NCI-H345 treated with DMSO at 0.1 percent for 48 hours (cell line): ENCODE data around the gene DLX2.
A peak's percentile ranks its signal among the peaks of the same experiment; 100 is the strongest.

Source experiments
- DNase-seq: peaks from one replicate; lab custom pipeline; 2025; ENCODE audit not compliant: unreplicated experiment; lab: John Stamatoyannopoulos, UW

The DLX2 gene

DNA sequence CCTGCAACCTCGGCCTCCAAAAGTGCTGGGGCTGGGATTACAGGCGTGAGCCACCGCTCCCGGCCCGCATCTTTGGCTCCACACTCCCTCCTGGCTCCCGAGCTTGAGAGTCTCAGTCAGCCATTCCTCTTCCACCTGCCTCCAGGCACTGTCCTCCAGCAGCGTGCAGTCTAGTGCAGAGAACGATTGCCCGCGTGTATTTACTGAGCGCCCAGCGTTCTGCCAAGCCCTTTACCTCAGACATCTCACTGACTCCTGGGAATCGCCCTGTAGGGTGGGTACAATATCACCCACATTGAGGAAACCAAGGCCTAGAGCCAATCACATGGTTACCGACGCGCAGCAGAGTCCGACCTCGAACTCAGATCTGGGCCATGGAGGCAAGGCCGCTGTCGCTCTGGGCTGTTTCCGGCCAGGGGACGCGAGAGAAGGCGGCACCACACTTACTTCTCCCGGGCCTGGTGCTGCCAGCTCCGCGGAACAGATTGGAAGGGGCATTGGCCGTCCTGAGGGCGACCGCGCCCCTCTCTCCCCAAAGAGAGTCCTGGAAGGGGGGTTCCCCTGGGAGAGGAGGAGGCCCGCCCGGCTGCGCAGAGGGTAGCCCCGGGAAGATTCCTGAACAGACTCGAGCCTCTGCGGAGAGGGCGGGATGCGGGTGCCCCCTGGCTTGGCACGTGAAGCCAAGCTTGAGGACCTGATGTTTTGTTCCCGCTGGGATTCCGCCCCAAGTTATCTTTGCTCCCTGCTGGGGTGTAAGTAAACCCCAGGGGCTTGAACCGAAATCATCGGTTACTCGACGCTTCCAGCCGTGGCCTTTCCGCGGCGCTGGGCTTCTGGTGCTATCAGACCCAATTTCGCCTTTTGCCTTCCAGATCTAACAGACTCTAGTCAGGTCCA, 5.2 kb upstream of the DLX2 start:
- no peak for DNase-seq

DNA sequence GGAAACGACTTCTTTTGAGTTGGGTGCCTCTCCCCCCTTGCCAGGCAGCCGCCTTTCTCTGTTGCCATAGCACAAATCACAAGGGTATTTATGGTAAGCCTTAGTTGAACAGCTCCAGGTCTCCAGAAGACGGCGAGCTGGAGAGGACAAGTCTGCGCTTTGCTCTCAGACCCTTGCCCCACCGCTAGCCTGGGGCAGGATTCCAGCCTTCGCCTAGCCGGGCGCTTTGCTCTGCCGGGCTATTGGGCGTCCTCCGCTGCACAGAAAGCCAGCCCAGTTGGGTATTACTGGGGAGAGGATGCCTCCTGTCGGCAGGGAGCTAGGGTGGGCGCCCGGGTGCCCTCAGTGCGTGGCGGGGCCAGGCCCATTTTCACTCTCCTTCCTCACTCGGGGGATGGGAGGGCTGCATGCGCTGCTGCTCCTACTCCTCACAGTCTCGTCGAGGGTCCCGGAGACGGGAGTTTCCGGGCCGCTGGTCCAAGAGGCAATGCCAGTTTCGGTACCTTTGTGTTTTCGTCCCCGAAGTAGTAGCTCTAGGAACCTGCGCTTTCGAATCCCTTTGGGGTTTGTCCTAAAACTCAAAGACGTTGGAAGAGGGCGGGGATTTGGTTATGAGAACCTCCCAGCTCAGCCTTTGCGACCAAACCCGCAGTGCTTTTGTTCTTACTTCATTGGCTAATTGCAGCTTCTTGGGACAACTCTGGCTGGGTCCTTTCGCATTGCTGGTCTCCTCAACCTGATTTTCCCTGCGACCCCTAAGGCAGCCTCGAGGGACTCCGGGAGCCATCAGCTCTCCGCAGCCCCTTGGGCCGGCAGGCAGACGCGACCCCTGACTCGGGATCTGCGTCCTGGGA, 3.6 kb upstream of the DLX2 start:
- DNase-seq = no peak

DNA sequence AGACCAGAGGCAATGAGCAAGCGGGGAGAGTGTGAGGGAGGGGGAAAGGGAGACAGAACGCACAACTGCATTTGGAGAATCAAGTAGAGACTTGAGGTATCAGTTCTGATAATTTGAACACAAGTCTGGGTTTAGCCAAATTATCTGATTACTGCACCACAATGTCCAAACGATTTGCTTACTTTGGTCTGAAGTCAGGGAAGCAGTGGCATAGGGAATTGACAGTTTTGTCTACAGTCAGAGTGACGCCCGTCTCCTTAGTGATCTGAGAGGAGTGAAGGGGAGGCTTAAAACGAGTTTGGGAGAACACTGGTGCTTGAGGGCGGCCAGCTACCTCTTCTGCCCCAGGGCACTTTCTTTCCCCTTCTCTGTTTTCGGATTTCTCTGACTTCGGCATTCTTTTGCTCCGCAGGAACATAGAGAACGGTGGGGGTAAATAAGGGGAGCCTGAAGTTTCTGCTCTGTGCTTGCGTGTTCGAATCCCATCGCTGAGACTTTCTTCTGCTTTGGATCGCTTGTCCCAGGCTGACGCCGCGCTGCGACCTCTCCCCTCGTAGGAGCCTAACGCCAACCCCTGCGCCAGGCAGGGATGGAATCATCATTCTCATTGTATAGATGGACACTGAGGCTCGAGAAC, 2.9 kb upstream of the DLX2 start:
- DNase-seq = no peak

DNA sequence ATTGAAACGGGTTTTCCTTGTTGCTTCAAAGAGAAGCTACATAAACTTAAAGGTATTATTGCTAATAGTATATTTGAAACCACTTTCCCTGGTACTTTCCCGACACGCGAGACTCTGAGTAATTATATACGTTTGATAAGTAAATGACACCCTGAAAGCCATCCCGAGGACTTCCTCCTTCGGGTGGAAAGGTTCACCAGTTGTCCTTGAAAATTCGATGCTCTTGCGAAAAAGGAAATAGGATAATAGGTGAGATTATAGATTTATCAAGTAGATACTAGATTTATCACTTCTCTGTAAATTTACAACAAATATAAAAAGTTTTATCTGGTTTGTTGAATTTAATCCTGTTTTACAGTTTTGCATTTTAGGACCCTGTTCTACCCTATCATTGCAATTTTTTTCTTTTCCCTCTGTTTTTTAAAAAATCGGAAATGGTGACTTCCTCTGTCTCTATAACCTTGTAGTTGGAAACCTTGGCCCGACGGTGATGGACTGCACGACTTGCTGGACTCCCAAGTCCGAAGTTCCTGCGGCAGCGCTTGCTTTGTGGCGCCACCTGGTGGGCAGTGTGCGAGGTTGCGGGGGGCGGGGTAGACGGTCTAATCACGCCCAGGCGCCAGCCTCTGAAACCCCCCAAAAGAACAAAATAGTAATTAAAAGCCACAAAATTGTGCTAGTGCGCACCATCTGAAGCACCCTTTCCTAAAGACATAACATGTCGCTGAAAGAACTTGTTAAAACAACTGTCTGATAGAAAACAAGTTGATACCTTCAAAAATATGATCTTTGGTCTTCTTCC, 972 bp upstream of the DLX2 start:
- DNase-seq = peak; percentile 48

DNA sequence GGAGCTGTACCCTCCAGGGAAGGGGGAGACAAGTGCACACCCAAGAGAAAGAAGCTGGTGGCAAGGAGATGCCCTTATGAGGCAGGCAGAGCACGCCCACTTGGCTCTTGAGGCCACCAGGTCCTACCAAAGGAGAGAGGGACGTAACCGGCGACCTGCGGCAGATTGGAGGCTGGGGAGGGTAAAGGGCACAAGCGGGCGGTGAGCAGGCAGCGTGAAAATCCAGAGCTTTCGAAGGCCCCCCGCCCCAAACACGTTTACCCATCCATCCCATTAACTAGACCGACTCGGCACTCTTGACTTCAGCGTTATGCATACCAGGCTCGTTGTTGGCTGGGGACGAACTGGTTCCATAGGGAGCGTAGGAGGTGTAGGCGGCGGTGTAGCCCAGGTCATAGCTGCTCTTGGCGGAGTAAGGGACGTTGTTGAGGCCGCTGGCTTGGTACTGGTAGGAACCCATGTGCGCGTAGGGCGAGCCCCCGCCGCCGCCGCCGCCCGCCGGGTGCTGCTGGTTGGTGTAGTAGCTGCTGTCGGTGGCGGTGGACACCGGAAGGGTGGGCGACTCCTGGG, 794 bp downstream of the DLX2 start:
- DNase-seq = peak; percentile 24

DNA sequence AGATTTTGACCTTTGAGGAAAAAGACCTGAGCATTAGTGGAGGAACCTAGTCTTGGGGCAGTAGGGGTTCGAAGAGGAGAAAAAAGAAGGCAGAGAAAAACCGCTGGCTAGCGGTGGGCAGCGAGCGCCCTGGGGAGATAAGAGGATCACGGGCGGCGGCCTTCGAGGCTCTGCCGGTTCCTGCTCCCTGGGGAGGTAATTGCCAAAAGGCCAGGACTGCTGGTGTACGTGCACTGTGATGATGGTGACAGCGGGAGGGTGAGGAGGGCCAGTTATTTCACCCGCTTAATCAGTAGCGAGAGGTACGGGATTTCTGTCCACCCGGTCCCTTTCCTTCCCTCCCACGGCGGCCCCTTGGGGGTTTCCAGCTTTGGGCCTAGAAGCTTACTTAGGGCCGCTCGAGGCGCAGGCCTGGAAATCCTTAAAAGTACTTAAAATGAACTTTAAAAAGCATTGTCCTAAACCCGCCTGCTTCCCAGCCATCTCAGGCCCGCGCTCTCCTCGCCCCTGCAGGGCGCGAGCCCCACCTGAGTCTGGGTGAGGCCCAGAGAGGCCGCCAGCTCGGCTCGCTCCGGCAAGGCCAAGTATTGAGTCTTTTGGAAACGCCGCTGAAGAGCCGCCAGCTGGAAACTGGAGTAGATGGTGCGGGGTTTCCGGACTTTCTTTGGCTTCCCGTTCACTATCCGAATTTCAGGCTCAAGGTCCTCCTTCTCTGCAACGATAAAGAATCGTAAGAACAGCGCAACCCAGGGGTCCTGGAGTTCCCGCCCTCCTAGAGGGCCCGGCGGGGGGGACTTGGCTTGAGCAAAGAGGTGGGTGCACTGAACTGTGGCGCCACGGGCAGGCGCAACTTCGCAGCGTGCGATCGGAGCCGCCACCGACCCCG, 1.5 kb downstream of the DLX2 start:
- no peak for DNase-seq

DNA sequence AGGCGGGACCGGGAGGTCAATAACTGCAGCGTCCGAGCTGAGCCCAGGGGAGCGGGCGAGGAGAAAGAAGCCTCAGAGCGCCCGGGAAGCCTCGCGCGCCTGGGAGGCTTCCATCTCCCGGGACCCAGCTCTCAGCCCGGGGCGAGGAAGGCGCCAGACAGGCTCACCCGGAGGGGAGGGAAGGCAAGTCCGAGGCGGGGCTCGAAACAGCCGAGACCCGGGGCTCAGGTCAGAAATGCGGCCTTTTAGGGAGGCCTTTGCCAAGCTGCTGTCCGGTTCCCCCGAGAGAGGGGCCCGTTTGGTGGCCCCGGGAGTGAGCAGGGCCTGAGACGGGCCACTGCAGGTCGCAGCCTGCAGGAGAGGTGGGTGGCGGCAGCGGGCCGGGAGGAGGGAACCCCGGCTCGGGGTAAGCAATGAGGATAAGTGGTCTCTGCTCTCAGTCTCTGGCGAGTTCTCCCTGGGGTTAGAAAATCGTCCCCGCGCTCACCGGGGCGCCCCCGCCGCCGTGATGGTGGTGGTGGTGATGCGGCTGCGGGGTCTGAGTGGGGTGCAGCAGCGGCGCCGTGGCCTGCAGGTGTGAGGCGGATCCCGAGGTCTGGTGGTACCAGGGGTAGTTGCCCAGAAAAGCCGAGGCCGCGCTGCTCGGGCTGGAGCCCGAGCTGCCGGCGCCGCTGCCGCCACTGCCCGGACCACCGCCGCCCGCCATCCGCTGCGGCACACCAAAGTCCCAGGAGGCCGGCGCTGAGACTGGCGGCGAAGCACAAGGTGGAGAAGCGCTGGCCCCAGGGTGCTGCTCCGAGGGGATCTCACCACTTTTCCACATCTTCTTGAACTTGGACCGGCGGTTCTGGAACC, 2.4 kb downstream of the DLX2 start:
- DNase-seq = no peak

DNA sequence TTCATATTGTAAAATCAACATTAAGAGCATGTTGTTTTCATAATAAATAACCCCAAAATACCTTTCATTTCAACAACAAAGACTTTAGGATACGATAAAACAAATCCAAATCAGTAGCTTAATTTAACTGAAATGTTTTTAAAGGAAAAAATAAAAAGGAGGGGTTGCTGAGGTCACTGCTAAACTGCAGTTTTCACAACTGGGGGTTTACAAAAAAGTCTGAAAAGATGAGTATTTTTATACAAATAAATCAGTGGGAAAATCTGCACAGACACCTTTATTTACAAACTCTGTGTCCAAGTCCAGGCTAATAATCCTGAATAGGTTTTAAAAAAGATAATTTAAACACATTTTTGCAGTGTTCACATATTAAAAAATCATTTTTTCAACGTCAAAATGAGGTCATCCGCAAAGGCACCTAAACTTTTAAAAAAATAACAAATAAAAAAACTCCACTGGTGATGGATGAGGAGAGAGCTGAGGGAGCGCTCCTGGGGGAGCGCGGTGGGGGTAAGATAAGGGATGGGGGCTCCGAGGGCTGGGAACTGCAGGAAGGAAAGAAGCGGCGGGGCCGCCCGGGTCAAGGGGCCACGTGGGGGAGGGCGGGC, 3.1 kb downstream of the DLX2 start:
- no peak for DNase-seq

DNA sequence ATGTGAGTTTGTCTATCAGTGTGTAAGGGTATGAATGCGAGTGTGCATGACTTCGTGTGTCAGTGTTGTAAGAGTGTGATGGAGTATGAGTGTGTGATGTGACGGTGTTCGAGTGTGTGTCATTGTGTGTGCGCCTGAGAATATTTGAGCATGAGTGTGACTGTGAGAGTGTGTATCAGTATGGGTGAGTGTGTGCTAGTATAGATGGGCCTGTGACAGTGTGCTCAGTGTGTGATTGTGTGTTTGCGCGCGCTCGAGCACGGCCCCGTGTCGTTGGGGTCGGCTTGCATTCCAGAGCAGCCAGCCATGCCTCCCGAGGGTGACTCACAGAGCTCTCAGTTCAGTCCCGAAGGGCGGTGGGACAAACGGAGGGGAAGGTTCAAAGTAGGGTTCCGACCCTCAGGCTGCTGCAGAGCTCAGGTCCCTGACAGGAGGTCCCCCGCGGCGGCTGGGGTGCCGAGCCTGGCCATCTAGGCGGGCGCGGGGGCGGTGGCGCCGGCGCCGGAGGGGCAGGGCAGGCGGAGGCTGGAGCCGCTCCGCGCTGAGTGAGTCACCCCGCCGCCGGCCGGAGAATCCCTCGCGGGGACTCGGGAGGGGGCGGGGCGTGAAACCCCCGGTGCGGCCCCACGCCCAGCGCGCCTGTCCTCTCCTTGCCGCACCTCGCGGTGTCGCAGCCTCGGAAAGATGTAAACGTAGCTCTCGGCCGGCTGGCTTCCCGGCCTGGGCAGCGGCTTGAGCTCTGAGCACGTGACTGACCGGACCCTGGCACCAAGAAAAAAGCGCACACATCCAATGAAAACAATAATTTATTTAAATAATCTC, 3.8 kb downstream of the DLX2 start:
- DNase-seq = no peak

DNA sequence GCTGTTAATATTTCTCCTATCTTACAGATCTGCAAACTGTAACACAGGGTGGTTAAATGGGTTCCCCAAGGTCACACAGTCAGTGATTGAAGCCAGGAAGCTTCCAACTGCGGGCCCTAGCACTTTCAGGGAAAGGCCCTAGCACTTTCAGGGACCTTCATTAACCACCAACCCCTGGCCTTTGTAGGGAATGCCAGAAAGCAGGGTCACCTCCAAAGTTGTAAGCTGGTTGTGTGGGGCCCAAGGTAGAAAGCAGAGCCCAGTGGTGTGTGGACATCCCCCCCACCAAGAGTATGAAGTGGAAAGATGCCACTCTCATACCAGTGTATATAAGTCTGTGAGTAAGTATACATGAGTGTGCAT, 4.4 kb downstream of the DLX2 start:
- DNase-seq = no peak

DNA sequence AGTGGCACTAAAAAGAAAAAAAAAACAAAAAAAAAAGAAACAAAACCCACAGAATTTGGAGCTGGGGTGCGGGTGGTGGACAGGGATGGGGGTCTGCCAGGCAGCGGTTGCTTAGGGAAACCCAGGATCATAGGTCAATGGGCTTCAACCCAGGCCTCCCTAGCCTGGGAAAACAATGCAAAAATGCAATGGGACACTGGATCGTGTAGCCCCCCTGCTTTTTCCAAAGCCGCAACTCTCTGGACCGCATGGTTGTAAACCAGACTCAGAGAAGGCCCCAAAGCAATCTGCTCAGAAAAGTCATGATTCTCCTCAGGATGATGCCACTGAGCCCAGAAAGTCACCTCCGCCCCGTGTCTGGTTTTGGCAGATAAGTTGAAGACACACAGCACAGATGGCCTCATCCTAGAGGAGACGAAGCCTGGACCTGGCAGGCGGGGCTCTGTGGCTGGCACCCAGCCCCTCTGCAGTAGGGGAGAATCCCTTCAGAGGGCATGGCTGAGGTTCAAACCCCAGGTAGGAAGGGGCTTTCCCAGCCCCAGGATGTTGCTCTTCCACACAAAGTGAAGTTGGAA, 5.1 kb downstream of the DLX2 start:
- no peak for DNase-seq

DNA sequence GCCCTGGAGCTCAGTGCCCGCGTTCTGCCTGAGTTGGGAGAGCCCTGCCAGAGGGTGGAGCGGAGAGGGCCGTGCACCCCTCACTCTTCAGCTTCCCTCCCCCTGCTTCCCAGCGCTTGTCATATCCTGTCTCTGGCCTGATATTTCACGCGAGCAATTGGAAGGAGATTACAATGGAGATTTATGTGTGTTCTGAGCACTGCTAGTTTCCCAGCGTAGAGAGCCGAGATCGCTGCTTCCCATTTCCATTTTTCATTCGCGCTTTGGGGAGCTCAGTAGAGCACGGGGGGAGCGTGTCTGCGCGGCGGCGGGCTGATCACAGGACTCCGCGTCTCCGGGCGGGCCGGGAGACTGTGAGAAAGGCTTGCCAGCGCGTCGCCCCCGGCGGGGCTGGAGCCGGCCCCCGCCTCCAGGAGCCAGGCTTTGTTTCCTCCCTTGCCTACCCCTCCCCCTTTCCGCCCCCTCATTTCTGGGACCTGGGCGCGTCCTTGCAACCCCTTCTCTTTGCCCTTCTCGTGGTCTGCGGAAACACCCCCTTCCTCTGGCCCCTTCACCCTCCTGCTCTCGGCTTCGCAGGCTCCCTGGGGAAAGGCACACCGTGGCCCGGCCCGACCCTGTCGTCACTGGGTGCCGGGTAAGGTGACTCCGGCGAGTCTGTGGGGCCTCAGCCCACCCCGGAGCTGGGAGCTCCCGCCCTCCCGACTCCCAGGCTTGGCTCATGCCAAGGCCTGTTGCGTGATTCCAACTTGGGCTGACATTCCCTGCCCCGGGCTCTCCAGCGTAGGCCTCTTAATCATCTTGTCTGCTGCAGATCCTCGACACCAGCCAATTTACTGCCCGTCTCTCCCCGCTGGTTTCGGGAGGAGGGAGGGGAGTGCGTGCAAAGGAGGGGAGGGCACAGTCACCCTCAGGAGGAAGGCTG, 5.8 kb downstream of the DLX2 start:
- peak; percentile 45 for DNase-seq

DNA sequence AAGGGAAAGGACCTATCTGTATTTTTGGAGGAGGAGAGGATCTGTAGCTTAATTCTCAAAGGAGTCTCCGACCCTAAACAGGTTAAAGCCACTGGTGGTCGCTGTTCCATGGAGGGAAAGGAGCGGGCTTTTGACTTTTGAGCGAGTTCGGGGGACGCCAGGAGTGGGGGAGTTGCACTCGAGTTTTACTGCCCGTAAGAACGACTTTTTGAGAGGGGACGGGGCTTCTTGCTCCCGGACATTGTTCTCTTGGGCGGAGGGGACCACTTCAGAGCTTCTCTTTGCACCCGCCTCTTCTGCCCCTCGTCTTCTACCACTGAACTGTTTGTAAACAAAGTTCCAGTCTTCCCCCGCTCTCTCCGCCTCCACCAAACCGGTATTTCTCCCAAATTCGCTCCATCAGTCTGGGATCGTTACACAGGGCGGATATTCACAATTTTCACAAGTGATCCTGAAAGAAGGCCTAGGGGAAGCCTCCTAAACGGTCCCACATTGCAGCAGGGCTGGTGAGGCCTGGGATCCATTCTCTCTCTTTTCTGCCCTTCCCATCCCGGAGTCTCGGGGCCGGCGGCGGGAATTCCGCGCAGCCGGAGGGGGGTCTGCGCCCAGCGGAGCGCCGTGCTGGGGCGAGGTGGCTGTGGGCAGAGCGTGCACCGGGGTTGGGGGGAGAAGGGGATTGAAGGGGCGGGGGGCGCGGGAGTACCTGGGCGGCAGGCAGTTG, 6.6 kb downstream of the DLX2 start:
- DNase-seq = peak; percentile 45

DNA sequence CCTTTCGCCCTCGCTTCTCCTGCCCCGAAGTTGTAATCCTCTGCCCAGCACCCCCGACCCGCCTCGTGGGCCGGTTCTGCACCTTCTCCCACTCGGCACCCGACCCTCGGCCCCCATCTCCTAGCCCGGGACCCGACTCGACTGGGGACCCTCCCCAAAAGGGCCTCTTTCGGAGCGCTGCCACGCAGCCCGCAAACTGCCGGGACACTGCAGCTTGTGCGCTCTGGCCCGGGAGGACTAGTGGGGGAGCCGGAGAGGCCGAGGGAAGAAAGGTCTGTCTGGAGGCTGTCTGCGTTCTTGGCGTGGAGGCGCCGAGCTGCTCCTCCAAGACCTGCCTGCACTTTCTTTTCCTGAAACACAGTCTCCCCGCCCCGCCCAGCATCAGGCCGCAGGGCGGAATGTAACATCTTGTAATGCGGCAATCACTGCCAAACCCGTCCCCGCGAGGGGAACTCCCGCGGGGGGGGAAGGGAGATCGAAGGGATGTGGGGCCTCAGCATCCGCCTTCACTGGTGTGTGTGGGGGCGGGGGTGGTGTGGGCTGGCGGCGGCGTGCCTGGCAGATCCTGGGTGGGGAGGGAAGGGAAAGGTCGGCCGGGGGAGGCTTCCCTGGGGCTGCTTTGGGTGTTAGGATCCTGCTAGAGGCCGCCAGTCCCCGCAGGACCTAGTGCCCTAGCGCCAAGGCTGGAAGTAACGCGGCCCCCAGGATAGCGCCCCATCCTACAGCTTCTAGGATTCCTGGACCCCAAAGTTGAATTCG, 7.4 kb downstream of the DLX2 start:
- DNase-seq = no peak
